Transverse colon (tissue), 4 donors: ENCODE measurements around the gene SNRNP25.

ENCODE experiments used
- POLR2A ChIP-seq: fragments of 450-650 bp; IDR thresholded peaks from one replicate; pipeline ENCODE4 v1.6.1; 2016; ENCODE audit warnings: antibody characterized with exemption, mild to moderate bottlenecking, moderate library complexity
- POLR2AphosphoS5 ChIP-seq, 3 donors: sonication (generic); formaldehyde crosslinking; IDR thresholded peaks; one replicate each; pipeline ENCODE4 v1.6.1; 2016; ENCODE audit warnings: antibody characterized with exemption in 3 of 3
- TF ChIP-seq, protein P1 (sequence below), 5 experiments: fragments of 200-600 bp in 3 of 5; fragments of 450-650 bp in 2 of 5; sonication (generic) in 3 of 5; IDR thresholded peaks; 1 replicate in 2 of 5; 2 replicates in 3 of 5; pipeline ENCODE4 v1.5.1; 2016 to 2017; ENCODE audit warnings: antibody characterized with exemption in 5 of 5, inconsistent platforms in 3 of 5, mild to moderate bottlenecking in 2 of 5, moderate library complexity in 1 of 5

DNA sequence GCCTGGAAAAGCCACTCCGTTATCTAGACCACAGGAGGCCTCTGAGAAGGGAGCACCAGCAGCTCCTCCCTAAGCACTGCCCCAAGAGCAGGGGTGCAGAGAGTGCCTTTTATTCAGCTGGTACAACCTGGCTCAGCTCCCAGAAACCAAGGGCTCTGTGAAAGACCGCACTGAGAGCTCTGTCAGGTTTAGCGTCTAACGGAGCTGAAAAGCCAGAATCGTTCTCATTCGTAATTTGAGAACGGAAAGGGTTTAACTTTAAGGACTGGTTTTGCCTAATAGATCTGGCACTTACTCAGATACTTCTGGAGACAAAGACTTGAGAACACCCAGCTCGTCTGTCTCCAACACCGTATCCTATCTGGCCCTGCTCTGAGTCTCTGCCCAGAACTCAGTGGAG is 37.9 kb downstream of the SNRNP25 start:
- TF ChIP-seq POLR2AphosphoS5 (IDR thresholded peaks at IDR 0.05) (no peak), POLR2A (no peak)
- TF ChIP-seq, protein P1, sequence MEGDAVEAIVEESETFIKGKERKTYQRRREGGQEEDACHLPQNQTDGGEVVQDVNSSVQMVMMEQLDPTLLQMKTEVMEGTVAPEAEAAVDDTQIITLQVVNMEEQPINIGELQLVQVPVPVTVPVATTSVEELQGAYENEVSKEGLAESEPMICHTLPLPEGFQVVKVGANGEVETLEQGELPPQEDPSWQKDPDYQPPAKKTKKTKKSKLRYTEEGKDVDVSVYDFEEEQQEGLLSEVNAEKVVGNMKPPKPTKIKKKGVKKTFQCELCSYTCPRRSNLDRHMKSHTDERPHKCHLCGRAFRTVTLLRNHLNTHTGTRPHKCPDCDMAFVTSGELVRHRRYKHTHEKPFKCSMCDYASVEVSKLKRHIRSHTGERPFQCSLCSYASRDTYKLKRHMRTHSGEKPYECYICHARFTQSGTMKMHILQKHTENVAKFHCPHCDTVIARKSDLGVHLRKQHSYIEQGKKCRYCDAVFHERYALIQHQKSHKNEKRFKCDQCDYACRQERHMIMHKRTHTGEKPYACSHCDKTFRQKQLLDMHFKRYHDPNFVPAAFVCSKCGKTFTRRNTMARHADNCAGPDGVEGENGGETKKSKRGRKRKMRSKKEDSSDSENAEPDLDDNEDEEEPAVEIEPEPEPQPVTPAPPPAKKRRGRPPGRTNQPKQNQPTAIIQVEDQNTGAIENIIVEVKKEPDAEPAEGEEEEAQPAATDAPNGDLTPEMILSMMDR (IDR thresholded peaks at IDR 0.05): no peak
